Effector memory CD8-positive, alpha-beta T cell (primary cell): ENCODE results near the gene IL5RA.

Experiments used
- ATAC-seq: fragments of 150-1000 bp; cut with Tn5 transposase; replicated peaks from 2 replicates; pipeline ENCODE4 v1.10.0; 2021; ENCODE audit warnings: mild to moderate bottlenecking, moderate library complexity
- DNase-seq, 3 experiments: peaks; one replicate each; pipeline ENCODE4 v3.0.0; 2021
- H3K27ac Mint-ChIP-seq, 2 donors: one replicate each; pipeline ENCODE4 v1.8.0; 2022; ENCODE audit warnings: mild to moderate bottlenecking in 2 of 2, mixed read lengths in 2 of 2, moderate library complexity in 2 of 2
- H3K27me3 Mint-ChIP-seq, 2 donors: one replicate each; pipeline ENCODE4 v1.8.0; 2022; ENCODE audit warnings: mixed read lengths in 2 of 2
- H3K36me3 Mint-ChIP-seq: one replicate; pipeline ENCODE4 v1.8.0; 2022; ENCODE audit warnings: mild to moderate bottlenecking, moderate library complexity, mixed read lengths; ENCODE audit not compliant: insufficient read depth
- H3K4me1 Mint-ChIP-seq, 2 donors: one replicate each; pipeline ENCODE4 v1.8.0; 2022; ENCODE audit warnings: low read depth in 2 of 2, mixed read lengths in 2 of 2
- H3K4me3 Mint-ChIP-seq, 2 donors: one replicate each; pipeline ENCODE4 v1.8.0; 2022; ENCODE audit warnings: mild to moderate bottlenecking in 2 of 2, mixed read lengths in 2 of 2, moderate library complexity in 2 of 2
- H3K9me3 Mint-ChIP-seq, 2 donors: one replicate each; pipeline ENCODE4 v1.8.0; 2022; ENCODE audit warnings: mixed read lengths in 2 of 2

IL5RA gene

GRCh38 chr3:3126477-3127431 is 16.6 kb upstream of the IL5RA start, which contains the start of gene TRNT1:
Gene TRNT1 (plus strand): TSS chr3:3126940. CDS start chr3:3129041, 2,101 bp downstream.
- peak within 1 kb of the TSS; percentile 99 to 100 for H3K27ac Mint-ChIP-seq
- H3K9me3 Mint-ChIP-seq, result no peaks in the 10 kb centered on the region
- H3K36me3 Mint-ChIP-seq, result peaks cover 47% of the 10 kb centered on the region
- DNase-seq, result peak; percentile 94 to 96 (median 96)
- H3K27me3 Mint-ChIP-seq, result no peaks in the 10 kb centered on the region
- H3K4me1 Mint-ChIP-seq, result peaks cover 32 to 37% of the 10 kb centered on the region in 2 donors
- ATAC-seq, result peak; percentile 82
- H3K4me3 Mint-ChIP-seq, result peak within 1 kb of the TSS; percentile 97 to 100

- Mint-ChIP-seq H3K36me3 (peaks cover 44% of the 10 kb centered on the region), H3K4me1 (peaks cover 32 to 37% of the 10 kb centered on the region in 2 donors), H3K4me3 (peak overlapping the region; percentile 97 to 100), H3K27me3 (no peaks in the 10 kb centered on the region), H3K9me3 (no peaks in the 10 kb centered on the region), H3K27ac (peak overlapping the region; percentile 99 to 100)
- no peak for ATAC-seq
- DNase-seq, result no peak
These were observed 15.8 kb upstream of the IL5RA start for GRCh38 chr3:3125977-3126376.

- peak; percentile 90 for ATAC-seq
- peak overlapping the region in 1 of 2 donors; percentile 35 for H3K27ac Mint-ChIP-seq
- peak overlapping the region in 1 of 2 donors; percentile 24 for H3K4me3 Mint-ChIP-seq
These were observed 9.2 kb upstream of the IL5RA start for GRCh38 chr3:3119393-3119851.

DNA sequence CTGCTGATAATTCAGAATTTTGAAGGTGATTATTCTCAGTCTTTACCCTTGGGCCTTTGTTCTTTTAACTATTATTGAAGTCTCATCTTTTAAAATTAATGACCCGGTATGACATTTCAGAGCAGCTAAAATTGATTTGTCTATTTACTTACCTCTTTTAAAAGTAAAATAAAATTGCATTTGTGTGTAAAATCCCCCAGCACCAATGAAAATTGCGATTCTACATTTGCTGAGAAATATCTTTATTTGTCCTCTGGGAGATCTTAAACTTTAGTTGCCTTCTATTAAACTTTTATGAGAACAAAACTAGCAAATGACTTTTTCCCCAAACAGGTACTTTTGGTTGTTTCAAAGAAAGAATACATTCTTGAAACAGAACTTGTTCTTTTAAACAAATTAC is 7.5 kb upstream of the IL5RA start:
- DNase-seq (no peak), ATAC-seq (no peak)
- Mint-ChIP-seq H3K27me3 (no peaks in the 10 kb centered on the region), H3K27ac (no peak overlapping the region), H3K36me3 (no peaks in the 10 kb centered on the region), H3K4me3 (no peak overlapping the region), H3K9me3 (no peaks in the 10 kb centered on the region), H3K4me1 (peaks cover 5 to 8% of the 10 kb centered on the region in 2 donors)

More at GRCh38 chr3:3119393-3119851, 9.2 kb upstream of the IL5RA start:
- H3K9me3 Mint-ChIP-seq, result no peaks in the 10 kb centered on the region
- H3K27me3 Mint-ChIP-seq, result no peaks in the 10 kb centered on the region
- H3K4me1 Mint-ChIP-seq, result peaks cover 5 to 8% of the 10 kb centered on the region in 2 donors
- DNase-seq, result peak in 1 of 3 experiments; percentile 5
- H3K36me3 Mint-ChIP-seq, result no peaks in the 10 kb centered on the region

- Mint-ChIP-seq H3K4me1 (peaks cover 16% of the 10 kb centered on the region in 2 donors), H3K27me3 (no peaks in the 10 kb centered on the region), H3K4me3 (no peak overlapping the region), H3K27ac (no peak overlapping the region), H3K36me3 (peaks cover 19% of the 10 kb centered on the region), H3K9me3 (no peaks in the 10 kb centered on the region)
- DNase-seq (no peak), ATAC-seq (no peak)
These were observed 3.0 kb upstream of the IL5RA start for GRCh38 chr3:3113042-3113709.

DNA sequence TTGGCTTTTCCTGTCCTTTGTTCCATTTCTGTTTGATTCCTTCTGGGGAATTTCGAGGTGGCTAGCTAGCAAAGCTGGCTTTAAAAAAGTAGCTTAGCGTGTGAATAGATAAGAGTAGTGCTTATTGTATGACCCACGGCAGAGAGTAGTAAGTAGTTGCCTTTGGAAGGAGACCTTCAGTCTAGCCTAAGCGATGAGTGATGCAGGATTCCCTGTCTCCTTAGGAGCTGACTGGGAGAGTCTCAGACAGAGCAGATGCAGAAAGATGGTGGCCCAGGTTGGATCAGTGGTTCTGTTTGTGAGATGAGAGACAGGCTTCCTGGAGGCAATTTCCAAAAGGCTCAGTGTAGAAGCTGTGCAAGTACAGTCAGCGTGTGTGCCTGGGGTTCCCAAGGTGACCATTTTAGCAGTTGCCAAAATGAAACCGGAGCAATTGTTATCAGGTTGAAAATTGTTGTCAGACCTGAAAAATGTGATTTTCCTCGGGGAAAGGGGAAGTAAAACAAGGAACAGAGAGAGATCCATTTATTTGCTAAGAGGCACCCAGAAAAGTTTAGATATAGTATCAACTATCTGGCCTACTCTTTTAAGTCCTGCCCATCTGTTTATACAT is 681 bp upstream of the IL5RA start:
- DNase-seq, result no peak
- no peaks in the 10 kb centered on the region for H3K9me3 Mint-ChIP-seq
- peaks cover 19% of the 10 kb centered on the region for H3K36me3 Mint-ChIP-seq
- H3K4me3 Mint-ChIP-seq, result peak overlapping the region; percentile 70 to 76
- no peaks in the 10 kb centered on the region for H3K27me3 Mint-ChIP-seq
- no peak for ATAC-seq
- H3K4me1 Mint-ChIP-seq, result peaks cover 16% of the 10 kb centered on the region in 2 donors
- peak overlapping the region; percentile 94 to 96 for H3K27ac Mint-ChIP-seq

- Mint-ChIP-seq H3K36me3 (peaks cover 19% of the 10 kb centered on the region), H3K4me3 (peak overlapping the region; percentile 70 to 76), H3K9me3 (no peaks in the 10 kb centered on the region), H3K27me3 (peaks cover 0 to 6% of the 10 kb centered on the region in 2 donors), H3K27ac (peak overlapping the region; percentile 94 to 96), H3K4me1 (peaks cover 16% of the 10 kb centered on the region in 2 donors)
- DNase-seq (no peak), ATAC-seq (peak; percentile 50)
These were observed 521 bp downstream of the IL5RA start for GRCh38 chr3:3109407-3110298.

GRCh38 chr3:3107858-3108257 is 2.3 kb downstream of the IL5RA start:
- Mint-ChIP-seq H3K9me3 (no peaks in the 10 kb centered on the region), H3K4me3 (peak overlapping the region; percentile 23 to 41), H3K4me1 (peaks cover 16% of the 10 kb centered on the region in 2 donors), H3K36me3 (peaks cover 19% of the 10 kb centered on the region), H3K27me3 (peaks cover 0 to 6% of the 10 kb centered on the region in 2 donors), H3K27ac (peak overlapping the region in 1 of 2 donors; percentile 67)
- DNase-seq (no peak), ATAC-seq (no peak)

DNA sequence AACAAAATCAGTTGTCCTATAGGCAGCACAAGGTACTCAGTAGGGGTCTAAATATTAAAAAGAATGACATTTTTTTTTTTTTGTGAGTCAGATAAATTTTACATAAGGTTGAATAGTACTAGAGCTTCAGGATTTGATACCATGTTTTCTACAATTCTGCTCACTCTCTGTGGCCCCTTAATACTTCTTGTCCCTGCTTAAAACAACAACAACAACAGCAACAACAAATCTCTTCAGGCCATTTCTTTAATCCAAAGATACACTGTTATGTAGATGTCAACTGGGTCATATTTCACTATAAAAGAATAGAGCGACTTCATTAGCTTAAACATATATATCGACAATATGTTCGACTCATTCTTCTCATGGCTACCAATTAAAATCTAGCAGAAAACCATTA is 3.0 kb downstream of the IL5RA start:
- Mint-ChIP-seq H3K27me3 (peaks cover 0 to 6% of the 10 kb centered on the region in 2 donors), H3K9me3 (no peaks in the 10 kb centered on the region), H3K4me3 (peak overlapping the region; percentile 23 to 41), H3K4me1 (peaks cover 16% of the 10 kb centered on the region in 2 donors), H3K36me3 (peaks cover 19% of the 10 kb centered on the region), H3K27ac (peak overlapping the region in 1 of 2 donors; percentile 67)
- no peak for ATAC-seq
- no peak for DNase-seq

DNA sequence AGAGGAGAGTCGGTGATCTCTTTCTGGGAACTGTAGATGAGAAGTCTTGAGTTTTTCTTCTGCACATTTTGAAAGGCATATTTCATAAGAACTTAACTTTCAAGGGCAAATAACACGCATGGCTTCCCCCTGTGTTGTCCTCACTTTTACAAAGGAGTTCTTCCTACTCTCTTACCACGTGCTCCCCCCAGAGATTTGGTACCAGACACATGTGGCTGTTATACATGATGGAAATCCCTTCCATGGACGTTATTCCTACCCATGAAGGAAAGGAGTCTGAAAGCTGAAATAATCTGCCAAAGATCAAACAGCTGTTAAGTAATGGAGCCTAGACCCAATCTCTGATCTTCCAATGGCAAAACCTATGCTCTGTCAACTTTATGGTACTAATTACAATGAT is 4.4 kb downstream of the IL5RA start:
- ATAC-seq, result no peak
- Mint-ChIP-seq H3K36me3 (peaks cover 19% of the 10 kb centered on the region), H3K27ac (no peak overlapping the region)

GRCh38 chr3:3105246-3105645 is 4.9 kb downstream of the IL5RA start:
- Mint-ChIP-seq H3K27me3 (peaks cover 0 to 6% of the 10 kb centered on the region in 2 donors), H3K9me3 (no peaks in the 10 kb centered on the region), H3K4me1 (peaks cover 10% of the 10 kb centered on the region in 2 donors), H3K27ac (no peak overlapping the region), H3K36me3 (peaks cover 14% of the 10 kb centered on the region), H3K4me3 (no peak overlapping the region)
- no peak for ATAC-seq
- no peak for DNase-seq

More for the DNA sequence above, 4.4 kb downstream of the IL5RA start:
- Mint-ChIP-seq H3K27me3 (peaks cover 0 to 6% of the 10 kb centered on the region in 2 donors), H3K9me3 (no peaks in the 10 kb centered on the region), H3K4me1 (peaks cover 14 to 15% of the 10 kb centered on the region in 2 donors), H3K4me3 (no peak overlapping the region)
- no peak for DNase-seq

- Mint-ChIP-seq H3K27me3 (peaks cover 0 to 6% of the 10 kb centered on the region in 2 donors), H3K4me1 (no peaks in the 10 kb centered on the region), H3K27ac (no peak overlapping the region), H3K9me3 (no peaks in the 10 kb centered on the region), H3K4me3 (no peak overlapping the region), H3K36me3 (no peaks in the 10 kb centered on the region)
- DNase-seq, result no peak
- no peak for ATAC-seq
These were observed 7.4 kb downstream of the IL5RA start for GRCh38 chr3:3102751-3103150.
